Spleen (tissue), 7 donors: ENCODE measurements around the gene TCF19.

Experiments
- POLR2A ChIP-seq, 3 donors: fragments of 450-650 bp; IDR thresholded peaks; one replicate each; pipeline ENCODE4 v1.5.1; 2017; ENCODE audit warnings: antibody characterized with exemption in 3 of 3, mild to moderate bottlenecking in 1 of 3
- POLR2AphosphoS5 ChIP-seq, 3 donors: sonication (generic); formaldehyde crosslinking; IDR thresholded peaks; one replicate each; pipeline ENCODE4 v1.5.1; 2017; ENCODE audit warnings: antibody characterized with exemption in 3 of 3
- TF ChIP-seq, protein P1 (sequence below), 11 experiments: fragments of 200-600 bp in 7 of 11; fragments of 450-650 bp in 4 of 11; sonication (generic) in 4 of 11; IDR thresholded peaks in 8 of 11; conservative IDR thresholded peaks in 3 of 11; 1 replicate in 7 of 11; 2 replicates in 4 of 11; pipeline versions ENCODE4 v1.4.0 to v1.8.0; 2016 to 2021; ENCODE audit warnings: antibody characterized with exemption in 11 of 11, inconsistent platforms in 4 of 11, mild to moderate bottlenecking in 1 of 11
- donor health status: DM: no; HTN: no; CAD: no; lungs with moderate emphysema.
- donor health status: DM: no; HTN: no; CAD: no.
- donor health status: DM: no; HTN: no; CAD: no.

- no peak for TF ChIP-seq POLR2A (IDR thresholded peaks at IDR 0.05)
- TF ChIP-seq, protein P1, sequence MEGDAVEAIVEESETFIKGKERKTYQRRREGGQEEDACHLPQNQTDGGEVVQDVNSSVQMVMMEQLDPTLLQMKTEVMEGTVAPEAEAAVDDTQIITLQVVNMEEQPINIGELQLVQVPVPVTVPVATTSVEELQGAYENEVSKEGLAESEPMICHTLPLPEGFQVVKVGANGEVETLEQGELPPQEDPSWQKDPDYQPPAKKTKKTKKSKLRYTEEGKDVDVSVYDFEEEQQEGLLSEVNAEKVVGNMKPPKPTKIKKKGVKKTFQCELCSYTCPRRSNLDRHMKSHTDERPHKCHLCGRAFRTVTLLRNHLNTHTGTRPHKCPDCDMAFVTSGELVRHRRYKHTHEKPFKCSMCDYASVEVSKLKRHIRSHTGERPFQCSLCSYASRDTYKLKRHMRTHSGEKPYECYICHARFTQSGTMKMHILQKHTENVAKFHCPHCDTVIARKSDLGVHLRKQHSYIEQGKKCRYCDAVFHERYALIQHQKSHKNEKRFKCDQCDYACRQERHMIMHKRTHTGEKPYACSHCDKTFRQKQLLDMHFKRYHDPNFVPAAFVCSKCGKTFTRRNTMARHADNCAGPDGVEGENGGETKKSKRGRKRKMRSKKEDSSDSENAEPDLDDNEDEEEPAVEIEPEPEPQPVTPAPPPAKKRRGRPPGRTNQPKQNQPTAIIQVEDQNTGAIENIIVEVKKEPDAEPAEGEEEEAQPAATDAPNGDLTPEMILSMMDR (IDR thresholded peaks at IDR 0.05 in 8 of 11, conservative IDR thresholded peaks at IDR 0.05 in 3 of 11) = no peak
- TF ChIP-seq POLR2AphosphoS5 (IDR thresholded peaks at IDR 0.05) = no peak
Observed at GRCh38 chr6:31165986-31166385, 7.6 kb downstream of the TCF19 start.
